ENCODE results near the gene BICD2.

GRCh38 chr9:92760070-92760469, 4.6 kb downstream of the BICD2 start:
- TF ChIP-seq CTCF (IDR thresholded peaks at IDR 0.05) = no peak
- no peak for TF ChIP-seq EZH2 (IDR thresholded peaks at IDR 0.05; ENCODE audit: borderline replicate concordance, insufficient read depth, low read depth, low read length, poor library complexity, severe bottlenecking)
